ENCODE results near the gene LEP.

Gene LEP

DNA sequence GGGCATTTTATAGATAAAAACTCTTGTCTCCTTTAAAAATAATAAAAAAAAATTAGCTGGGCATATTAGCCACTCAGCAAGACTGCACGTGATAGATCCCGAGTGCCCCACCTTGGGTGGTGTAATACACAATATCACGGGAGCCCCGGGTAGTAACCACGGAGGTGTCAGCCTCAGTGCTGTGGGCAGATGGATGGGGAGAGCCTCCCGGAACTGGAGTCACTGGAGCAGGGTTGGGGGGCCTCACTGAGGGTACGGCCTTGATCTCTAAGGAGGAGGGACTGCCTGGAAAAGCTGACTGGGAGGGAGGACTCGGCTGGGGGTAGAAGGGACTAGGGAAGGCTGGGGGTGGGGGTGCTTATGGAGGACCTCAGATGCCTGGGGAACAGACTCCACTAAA, 12.6 kb downstream of the LEP start:
- ATAC-seq: no peak
- H3K4me1 Mint-ChIP-seq: no peaks in the 10 kb centered on the region
- no peak overlapping the region for H3K27ac Mint-ChIP-seq
- no peak overlapping the region for H3K4me3 Mint-ChIP-seq
- H3K36me3 Mint-ChIP-seq: no peaks in the 10 kb centered on the region
- no peaks in the 10 kb centered on the region for H3K9me3 Mint-ChIP-seq
- peaks cover 32% of the 10 kb centered on the region for H3K27me3 Mint-ChIP-seq

DNA sequence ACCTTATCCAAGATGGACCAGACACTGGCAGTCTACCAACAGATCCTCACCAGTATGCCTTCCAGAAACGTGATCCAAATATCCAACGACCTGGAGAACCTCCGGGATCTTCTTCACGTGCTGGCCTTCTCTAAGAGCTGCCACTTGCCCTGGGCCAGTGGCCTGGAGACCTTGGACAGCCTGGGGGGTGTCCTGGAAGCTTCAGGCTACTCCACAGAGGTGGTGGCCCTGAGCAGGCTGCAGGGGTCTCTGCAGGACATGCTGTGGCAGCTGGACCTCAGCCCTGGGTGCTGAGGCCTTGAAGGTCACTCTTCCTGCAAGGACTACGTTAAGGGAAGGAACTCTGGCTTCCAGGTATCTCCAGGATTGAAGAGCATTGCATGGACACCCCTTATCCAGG, 13.4 kb downstream of the LEP start:
- peaks cover 39% of the 10 kb centered on the region for H3K27me3 Mint-ChIP-seq
- no peaks in the 10 kb centered on the region for H3K36me3 Mint-ChIP-seq
- ATAC-seq: no peak

DNA sequence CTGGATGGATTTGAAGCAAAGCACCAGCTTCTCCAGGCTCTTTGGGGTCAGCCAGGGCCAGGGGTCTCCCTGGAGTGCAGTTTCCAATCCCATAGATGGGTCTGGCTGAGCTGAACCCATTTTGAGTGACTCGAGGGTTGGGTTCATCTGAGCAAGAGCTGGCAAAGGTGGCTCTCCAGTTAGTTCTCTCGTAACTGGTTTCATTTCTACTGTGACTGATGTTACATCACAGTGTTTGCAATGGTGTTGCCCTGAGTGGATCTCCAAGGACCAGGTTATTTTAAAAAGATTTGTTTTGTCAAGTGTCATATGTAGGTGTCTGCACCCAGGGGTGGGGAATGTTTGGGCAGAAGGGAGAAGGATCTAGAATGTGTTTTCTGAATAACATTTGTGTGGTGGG, 14.2 kb downstream of the LEP start:
- Mint-ChIP-seq H3K27ac (no peak overlapping the region), H3K36me3 (no peaks in the 10 kb centered on the region), H3K9me3 (no peaks in the 10 kb centered on the region), H3K27me3 (peaks cover 47% of the 10 kb centered on the region), H3K4me3 (no peak overlapping the region), H3K4me1 (no peaks in the 10 kb centered on the region)
- ATAC-seq: no peak

More for the DNA sequence above, 13.4 kb downstream of the LEP start:
- Mint-ChIP-seq H3K4me3 (no peak overlapping the region), H3K9me3 (no peaks in the 10 kb centered on the region), H3K27ac (no peak overlapping the region), H3K4me1 (no peaks in the 10 kb centered on the region)

DNA sequence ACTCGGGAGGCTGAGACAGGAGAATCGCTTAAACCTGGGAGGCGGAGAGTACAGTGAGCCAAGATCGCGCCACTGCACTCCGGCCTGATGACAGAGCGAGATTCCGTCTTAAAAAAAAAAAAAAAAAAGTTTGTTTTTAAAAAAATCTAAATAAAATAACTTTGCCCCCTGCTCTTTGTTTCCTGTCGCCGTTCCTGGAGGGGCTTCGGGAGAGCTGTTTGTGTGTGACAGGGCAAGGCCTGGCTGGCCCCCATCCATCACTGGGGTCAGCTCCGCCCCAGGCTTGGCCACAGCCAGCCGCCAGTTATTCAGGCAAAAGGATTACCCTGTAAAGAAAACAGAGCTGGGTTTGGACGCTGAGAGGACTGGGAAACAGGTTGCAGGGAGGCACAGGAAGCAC, 16.4 kb downstream of the LEP start:
- Mint-ChIP-seq H3K4me1 (no peaks in the 10 kb centered on the region), H3K27ac (no peak overlapping the region), H3K9me3 (no peaks in the 10 kb centered on the region), H3K4me3 (no peak overlapping the region), H3K27me3 (peaks cover 52% of the 10 kb centered on the region), H3K36me3 (no peaks in the 10 kb centered on the region)
- no peak for ATAC-seq

DNA sequence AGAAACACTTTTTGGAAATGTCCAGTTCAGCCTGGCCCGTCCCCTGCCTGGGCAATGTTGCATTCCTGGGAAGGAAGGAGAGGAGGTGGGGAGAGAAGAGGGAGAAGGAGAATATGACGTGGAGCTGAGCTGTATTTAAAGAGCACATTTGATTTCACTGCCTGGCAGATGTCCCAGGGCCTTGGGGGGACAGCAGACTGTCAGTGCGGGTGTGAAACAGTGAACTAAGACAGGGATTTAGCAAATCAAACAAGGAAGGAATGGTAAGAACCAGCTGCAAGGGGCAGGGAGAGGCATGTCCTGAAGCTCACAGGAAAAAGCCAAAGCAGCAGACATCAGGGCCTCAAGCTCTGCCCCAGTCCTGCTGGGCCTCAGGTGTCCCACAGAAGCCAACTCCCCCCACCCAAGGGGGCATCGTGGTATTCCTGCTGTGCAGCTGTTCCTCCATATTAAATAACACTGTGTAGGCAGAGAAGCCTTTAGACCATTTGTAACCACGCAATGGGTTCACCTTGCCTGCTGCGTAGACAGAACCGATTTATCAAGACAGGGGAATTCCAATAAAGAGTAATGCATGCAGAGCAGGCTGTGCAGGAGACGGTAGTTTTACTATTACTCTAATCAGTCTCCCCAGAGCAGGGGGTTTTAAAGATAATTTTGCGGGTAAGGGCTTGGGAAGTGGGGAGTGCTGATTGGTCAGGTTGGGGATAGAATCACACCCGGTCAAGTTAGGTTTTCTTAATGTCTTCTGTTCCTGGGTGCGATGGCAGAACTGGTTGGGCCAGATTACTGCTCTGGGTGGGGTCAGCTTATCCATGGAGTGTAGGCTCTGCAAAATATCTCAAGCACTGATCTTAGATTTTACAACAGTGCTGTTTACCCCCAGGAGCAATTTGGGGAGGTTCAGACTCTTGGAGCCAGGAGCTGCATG, 18.3 kb downstream of the LEP start:
- H3K27ac Mint-ChIP-seq: no peak overlapping the region
- H3K4me1 Mint-ChIP-seq: no peaks in the 10 kb centered on the region
- peaks cover 52% of the 10 kb centered on the region for H3K27me3 Mint-ChIP-seq
- H3K9me3 Mint-ChIP-seq: no peaks in the 10 kb centered on the region
- no peaks in the 10 kb centered on the region for H3K36me3 Mint-ChIP-seq
- no peak overlapping the region for H3K4me3 Mint-ChIP-seq
- ATAC-seq: no peak

DNA sequence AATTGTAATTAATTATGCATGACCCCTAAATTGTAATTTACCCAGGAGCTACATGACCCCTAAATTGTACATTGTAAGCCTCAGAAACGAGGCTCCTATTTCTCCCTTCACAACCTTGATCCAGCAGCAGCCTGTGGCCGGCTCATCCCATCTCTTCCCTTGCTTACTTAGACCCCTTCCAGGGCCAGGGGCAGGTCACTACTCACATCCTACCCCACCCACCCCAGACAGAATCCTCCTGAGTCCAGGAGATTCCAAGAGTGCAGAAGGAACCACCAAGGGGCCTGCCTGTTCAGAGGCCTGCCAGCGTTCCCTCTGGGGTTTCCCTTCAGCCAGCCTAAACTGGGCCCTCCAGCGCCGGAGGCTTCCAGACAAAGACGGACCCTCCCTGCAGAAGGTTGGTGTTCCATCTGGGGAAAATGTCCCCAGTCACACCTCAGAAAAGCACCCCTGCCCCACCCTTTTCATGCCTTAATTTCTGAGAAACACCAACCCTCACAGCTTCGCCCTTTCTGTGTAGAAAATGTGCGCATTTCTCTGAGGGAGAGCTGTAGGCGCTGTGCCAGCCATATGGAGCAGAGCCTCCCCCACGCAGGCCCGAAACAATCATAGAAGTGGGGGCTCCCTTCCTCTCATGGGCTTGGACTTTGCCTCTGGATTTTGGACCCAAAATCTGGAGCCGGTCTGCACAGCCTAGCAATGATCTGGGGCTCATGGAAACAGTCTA, 19.2 kb downstream of the LEP start:
- no peak for ATAC-seq
- no peaks in the 10 kb centered on the region for H3K9me3 Mint-ChIP-seq
- H3K27ac Mint-ChIP-seq: no peak overlapping the region
- no peaks in the 10 kb centered on the region for H3K36me3 Mint-ChIP-seq
- peaks cover 49% of the 10 kb centered on the region for H3K27me3 Mint-ChIP-seq
- H3K4me3 Mint-ChIP-seq: no peak overlapping the region
- H3K4me1 Mint-ChIP-seq: no peaks in the 10 kb centered on the region

DNA sequence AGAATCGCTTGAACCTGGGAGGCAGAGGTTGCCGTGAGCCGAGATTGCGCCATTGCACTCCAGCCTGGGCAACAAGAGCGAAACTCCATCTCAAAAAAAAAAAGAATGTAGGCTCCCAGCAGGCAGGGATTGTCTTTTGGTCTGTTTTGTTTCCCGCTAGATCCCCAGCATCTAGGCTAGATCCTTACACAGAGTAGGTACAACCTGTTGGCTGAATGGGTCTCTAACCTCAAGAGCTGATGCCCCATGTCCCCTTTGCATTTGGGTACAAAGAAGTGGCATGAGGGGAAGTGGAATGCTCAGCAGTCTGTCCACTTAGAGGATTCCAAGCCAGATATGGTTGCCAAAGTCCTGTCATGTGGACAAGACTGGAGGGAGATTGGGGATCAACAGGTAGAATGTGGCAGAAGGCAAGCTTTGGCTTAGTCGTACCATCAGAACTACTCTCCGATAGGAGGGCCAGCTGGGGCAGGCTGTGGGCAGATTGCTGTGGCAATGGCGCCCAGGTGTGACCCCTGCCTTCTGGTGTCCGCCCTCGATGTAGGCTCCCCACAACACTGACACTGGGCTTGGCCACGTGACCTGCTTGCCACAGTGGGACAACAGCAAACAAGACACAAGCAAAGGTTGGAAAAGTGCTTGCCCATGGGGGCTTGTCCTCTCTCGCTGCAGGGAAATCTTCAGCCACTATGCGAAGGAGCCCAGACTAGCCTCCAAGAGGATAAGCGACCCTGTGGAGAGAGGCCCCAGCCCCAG, 21.4 kb downstream of the LEP start:
- no peak for ATAC-seq
- Mint-ChIP-seq H3K9me3 (no peaks in the 10 kb centered on the region), H3K4me3 (no peak overlapping the region), H3K27ac (no peak overlapping the region), H3K36me3 (no peaks in the 10 kb centered on the region), H3K27me3 (peaks cover 41% of the 10 kb centered on the region), H3K4me1 (no peaks in the 10 kb centered on the region)

DNA sequence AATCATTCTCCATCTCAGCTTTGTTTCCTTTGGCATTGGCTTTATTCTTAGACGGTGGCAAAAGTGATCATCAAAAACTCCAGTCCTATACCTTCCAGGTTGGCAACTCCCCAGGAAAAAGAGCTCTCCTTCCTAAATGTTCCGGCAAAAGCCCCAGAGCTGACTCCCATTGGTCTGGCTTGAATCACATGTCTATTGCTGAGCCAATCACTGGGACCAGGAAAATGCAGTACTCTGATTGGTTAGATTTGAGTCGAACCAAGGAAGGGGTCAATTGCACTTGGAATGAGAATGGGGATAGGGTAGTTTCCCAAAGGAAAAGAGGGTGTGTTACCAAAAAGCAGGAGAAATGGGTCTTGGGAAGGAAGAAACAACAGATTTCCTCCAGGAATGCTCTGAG, 22.3 kb downstream of the LEP start:
- Mint-ChIP-seq H3K4me3 (no peak overlapping the region), H3K27me3 (peaks cover 41% of the 10 kb centered on the region)
- no peak for ATAC-seq

DNA sequence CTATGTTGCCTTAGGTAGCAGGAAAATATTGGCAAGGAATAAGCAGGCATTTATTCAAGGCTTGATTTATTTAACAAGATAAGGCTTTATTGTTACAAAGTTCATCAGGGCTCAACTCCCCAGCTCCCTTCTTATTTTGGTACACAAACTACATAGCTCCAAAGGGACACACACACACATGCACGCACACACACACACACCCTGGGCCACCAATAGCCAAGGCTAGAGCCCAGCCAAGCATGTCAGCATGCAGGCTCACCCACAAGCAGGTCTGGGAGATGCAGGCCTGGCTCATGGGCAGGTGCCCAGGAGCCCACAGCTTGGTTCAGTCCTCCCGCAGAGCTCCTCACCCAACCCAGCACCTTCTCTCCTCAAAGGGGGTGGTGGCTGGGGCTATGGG, 23.4 kb downstream of the LEP start:
- no peaks in the 10 kb centered on the region for H3K4me1 Mint-ChIP-seq
- ATAC-seq: no peak
- no peaks in the 10 kb centered on the region for H3K36me3 Mint-ChIP-seq
- no peaks in the 10 kb centered on the region for H3K9me3 Mint-ChIP-seq
- no peak overlapping the region for H3K27ac Mint-ChIP-seq
- no peak overlapping the region for H3K4me3 Mint-ChIP-seq
- peaks cover 41% of the 10 kb centered on the region for H3K27me3 Mint-ChIP-seq

More for the DNA sequence above, 22.3 kb downstream of the LEP start:
- no peaks in the 10 kb centered on the region for H3K4me1 Mint-ChIP-seq
- H3K36me3 Mint-ChIP-seq: no peaks in the 10 kb centered on the region
- H3K9me3 Mint-ChIP-seq: no peaks in the 10 kb centered on the region
- H3K27ac Mint-ChIP-seq: no peak overlapping the region

DNA sequence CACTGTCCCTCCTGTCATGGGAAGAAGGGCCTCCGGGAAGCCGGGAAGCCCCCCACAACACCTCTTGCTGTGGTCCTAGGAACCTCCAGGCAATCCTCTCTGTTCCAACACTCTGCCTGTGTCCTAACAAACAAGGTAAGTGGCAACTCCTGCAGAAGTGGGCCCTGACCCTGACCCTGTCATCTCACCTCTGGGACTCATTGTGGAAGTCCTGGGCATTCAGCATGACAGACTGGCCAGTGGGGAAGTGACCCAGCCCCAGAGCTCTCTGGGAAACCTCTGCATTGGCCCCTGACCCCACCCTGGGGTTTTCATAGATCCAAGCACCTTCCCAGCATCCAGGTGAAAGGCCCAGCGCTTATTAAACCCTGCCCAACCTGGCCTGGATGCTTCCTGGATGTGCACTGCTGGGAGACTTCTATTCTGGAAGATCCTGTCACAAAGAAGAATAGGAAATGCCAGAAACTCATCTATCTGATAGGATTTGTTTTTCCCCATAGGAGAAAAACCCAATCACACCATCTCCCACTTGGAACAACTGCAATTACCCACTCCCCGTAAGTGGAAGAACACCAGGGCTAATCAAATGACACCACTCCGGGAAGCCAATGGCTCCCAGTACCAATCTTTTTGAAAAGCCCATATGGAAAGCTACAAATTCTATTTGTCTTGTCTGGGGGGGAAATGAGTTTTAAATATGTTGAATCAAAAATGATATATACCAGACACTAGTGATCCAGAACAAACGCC, 24.3 kb downstream of the LEP start:
- Mint-ChIP-seq H3K4me1 (no peaks in the 10 kb centered on the region), H3K27ac (no peak overlapping the region), H3K9me3 (no peaks in the 10 kb centered on the region), H3K36me3 (no peaks in the 10 kb centered on the region), H3K4me3 (no peak overlapping the region), H3K27me3 (peaks cover 41% of the 10 kb centered on the region)
- no peak for ATAC-seq

DNA sequence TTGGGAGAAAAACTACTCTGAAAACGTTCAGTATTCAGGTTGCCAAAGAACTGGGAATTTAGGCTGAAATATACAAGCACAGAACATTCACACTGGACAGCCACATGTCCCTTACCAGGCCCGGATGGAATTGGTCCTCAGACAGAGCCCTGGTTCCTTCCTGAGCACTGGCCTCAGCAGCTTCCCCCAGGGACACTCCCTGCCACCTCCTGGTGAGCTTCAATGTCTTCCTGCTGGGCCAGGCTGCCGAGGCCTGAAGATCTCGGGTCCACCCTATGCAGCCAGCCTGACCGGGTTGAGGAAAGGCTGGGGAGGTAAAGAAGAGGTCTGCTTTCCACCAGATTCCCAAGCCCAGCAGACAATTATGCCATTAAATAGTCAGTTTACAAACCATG, 24.8 kb downstream of the LEP start:
- Mint-ChIP-seq H3K36me3 (no peaks in the 10 kb centered on the region), H3K4me3 (no peak overlapping the region), H3K27ac (no peak overlapping the region), H3K4me1 (no peaks in the 10 kb centered on the region), H3K27me3 (peaks cover 43% of the 10 kb centered on the region), H3K9me3 (no peaks in the 10 kb centered on the region)
- no peak for ATAC-seq

DNA sequence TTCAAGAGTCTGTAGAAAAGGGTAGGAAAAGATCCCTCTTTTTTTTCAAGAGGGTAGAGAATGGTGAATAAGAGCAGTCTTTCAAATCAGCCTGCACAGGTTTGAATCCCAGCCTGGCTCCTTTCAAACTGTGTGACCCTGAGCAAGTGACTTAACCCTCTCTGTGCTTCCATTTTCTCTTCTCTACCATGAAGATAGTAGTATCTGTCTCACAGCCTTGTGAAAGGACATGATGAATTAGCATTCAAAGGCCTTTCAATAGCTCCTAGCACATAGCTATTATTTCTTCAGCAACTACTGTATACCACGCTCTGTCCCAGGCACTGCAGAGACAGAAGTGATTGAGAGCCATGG, 25.4 kb downstream of the LEP start:
- no peak for ATAC-seq
- no peak overlapping the region for H3K4me3 Mint-ChIP-seq
- H3K4me1 Mint-ChIP-seq: no peaks in the 10 kb centered on the region
- H3K9me3 Mint-ChIP-seq: no peaks in the 10 kb centered on the region
- H3K27ac Mint-ChIP-seq: no peak overlapping the region
- no peaks in the 10 kb centered on the region for H3K36me3 Mint-ChIP-seq
- H3K27me3 Mint-ChIP-seq: peaks cover 49% of the 10 kb centered on the region

DNA sequence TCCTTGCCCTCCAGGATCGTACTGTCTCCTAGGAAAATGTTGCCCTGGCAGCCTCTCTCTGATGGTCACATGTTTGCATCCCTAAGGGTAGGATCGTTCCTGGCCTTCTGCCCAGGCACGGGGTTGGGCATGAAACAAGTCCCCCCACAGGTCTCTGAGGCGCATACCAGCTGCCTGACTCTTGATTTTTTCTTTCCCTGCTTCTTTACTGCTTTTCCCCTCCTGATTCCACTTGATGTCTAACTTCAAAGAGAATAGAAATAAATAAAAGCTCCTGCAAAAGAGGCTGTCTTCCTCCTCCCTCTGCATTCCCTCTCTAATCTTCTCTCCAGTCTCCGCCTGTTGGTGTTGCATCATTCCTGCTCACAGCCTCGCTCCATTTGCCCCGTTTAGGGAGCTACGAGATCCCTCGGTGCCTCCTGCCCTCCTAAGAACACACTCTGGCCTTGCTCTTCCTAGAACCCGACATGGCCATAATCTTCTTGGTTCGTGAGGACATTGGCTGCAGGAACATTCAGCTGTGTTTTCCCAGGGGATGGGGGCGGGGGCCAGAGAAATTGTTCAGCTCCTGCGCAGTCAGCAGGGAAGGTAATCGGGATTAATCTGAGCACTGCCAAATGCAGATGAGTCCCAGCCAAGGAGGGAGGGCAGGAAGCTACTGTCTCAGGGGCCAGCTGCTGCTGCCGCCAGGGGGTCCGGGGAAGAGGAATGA, 26.0 kb downstream of the LEP start:
- no peak for ATAC-seq
- no peak overlapping the region for H3K27ac Mint-ChIP-seq
- no peaks in the 10 kb centered on the region for H3K4me1 Mint-ChIP-seq
- H3K4me3 Mint-ChIP-seq: no peak overlapping the region
- peaks cover 51% of the 10 kb centered on the region for H3K27me3 Mint-ChIP-seq
- no peaks in the 10 kb centered on the region for H3K9me3 Mint-ChIP-seq
- H3K36me3 Mint-ChIP-seq: no peaks in the 10 kb centered on the region

DNA sequence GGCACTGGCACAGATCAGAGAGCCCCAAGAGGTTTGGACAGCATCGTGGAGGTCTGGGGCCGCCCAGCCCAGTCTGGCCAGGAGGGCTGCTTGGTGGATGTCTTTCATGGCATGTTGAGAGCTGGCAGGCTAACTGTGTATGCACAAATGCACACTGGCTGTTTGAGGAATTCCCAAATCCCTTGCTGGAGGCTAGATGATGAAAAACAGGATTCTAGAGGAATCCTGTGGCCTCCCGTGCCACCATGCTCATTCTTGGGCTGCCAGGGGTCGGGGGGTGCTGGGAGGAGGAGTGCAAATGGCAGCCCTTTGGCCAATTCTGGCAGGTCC, 26.5 kb downstream of the LEP start:
- H3K36me3 Mint-ChIP-seq: no peaks in the 10 kb centered on the region
- H3K4me1 Mint-ChIP-seq: no peaks in the 10 kb centered on the region
- ATAC-seq: no peak
- no peaks in the 10 kb centered on the region for H3K9me3 Mint-ChIP-seq
- H3K4me3 Mint-ChIP-seq: no peak overlapping the region
- H3K27ac Mint-ChIP-seq: no peak overlapping the region
- H3K27me3 Mint-ChIP-seq: peaks cover 56% of the 10 kb centered on the region

Data from stimulated activated memory B cell treated with anti-CD40 and anti-IgM and Interleukin-4, amounts not matched to agents 10 μg/mL and 1 μg/mL and 100 μg/mL, for 72 hours (primary cell).